ENCODE measurements around the gene ENTR1. TPM values are rescaled to one million over a fixed set of nuclear protein-coding genes. Genes with fewer than 3 reads are reported as not detected.

The ENTR1 gene
- total RNA-seq, 4 donors from 2014 or later, result 29.9 to 193 (median 50.2) TPM

- Histone ChIP-seq H3K27ac (no peak overlapping the region), H3K9me3 (no peaks in the 10 kb centered on the region), H3K4me3 (no peak overlapping the region), H3K4me1 (no peaks in the 10 kb centered on the region), H3K27me3 (no peaks in the 10 kb centered on the region), H3K36me3 (peaks cover 0 to 63% (median 0%) of the 10 kb centered on the region in 3 donors)
- TF ChIP-seq POLR2A (IDR thresholded peaks at IDR 0.05) (no peak), CTCF (IDR thresholded peaks at IDR 0.05) (no peak)
- no peak for DNase-seq
Measured at GRCh38 chr9:136379401-136379800, 31.0 kb downstream of the ENTR1 start.

GRCh38 chr9:136379003-136379287 lies 31.5 kb downstream of the ENTR1 start:
- H3K4me1 ChIP-seq, result no peaks in the 10 kb centered on the region
- H3K27me3 ChIP-seq, result no peaks in the 10 kb centered on the region
- H3K27ac ChIP-seq, result no peak overlapping the region
- H3K36me3 ChIP-seq, result peaks cover 0 to 59% (median 0%) of the 10 kb centered on the region in 3 donors
- H3K9me3 ChIP-seq, result no peaks in the 10 kb centered on the region
- no peak for DNase-seq
- TF ChIP-seq POLR2A (IDR thresholded peaks at IDR 0.05) (no peak), CTCF (IDR thresholded peaks at IDR 0.05) (no peak)
- no peak overlapping the region for H3K4me3 ChIP-seq

- no peak overlapping the region for H3K4me3 ChIP-seq
- H3K36me3 ChIP-seq, result peaks cover 0 to 53% (median 0%) of the 10 kb centered on the region in 3 donors
- no peaks in the 10 kb centered on the region for H3K4me1 ChIP-seq
- H3K27ac ChIP-seq, result no peak overlapping the region
- no peak for DNase-seq
- no peaks in the 10 kb centered on the region for H3K9me3 ChIP-seq
- TF ChIP-seq POLR2A (IDR thresholded peaks at IDR 0.05), result no peak
- no peak for TF ChIP-seq CTCF (IDR thresholded peaks at IDR 0.05)
- H3K27me3 ChIP-seq, result no peaks in the 10 kb centered on the region
Measured at GRCh38 chr9:136378170-136379002, 32.0 kb downstream of the ENTR1 start.

- Histone ChIP-seq H3K36me3 (peaks cover 0 to 46% (median 0%) of the 10 kb centered on the region in 3 donors), H3K9me3 (no peaks in the 10 kb centered on the region), H3K4me1 (peaks cover 0 to 4% (median 2%) of the 10 kb centered on the region in 4 donors), H3K27ac (no peak overlapping the region), H3K27me3 (no peaks in the 10 kb centered on the region), H3K4me3 (no peak overlapping the region)
- TF ChIP-seq CTCF (IDR thresholded peaks at IDR 0.05) (no peak), POLR2A (IDR thresholded peaks at IDR 0.05) (no peak)
- DNase-seq, result no peak
Measured at GRCh38 chr9:136377341-136378169, 32.9 kb downstream of the ENTR1 start.

GRCh38 chr9:136376457-136376856 lies 34.0 kb downstream of the ENTR1 start:
- Histone ChIP-seq H3K36me3 (peaks cover 0 to 36% (median 0%) of the 10 kb centered on the region in 3 donors), H3K4me1 (peaks cover 0 to 11% (median 4%) of the 10 kb centered on the region in 4 donors), H3K27me3 (no peaks in the 10 kb centered on the region), H3K9me3 (no peaks in the 10 kb centered on the region), H3K27ac (no peak overlapping the region), H3K4me3 (no peak overlapping the region)
- DNase-seq, result no peak
- TF ChIP-seq POLR2A (IDR thresholded peaks at IDR 0.05) (no peak), CTCF (IDR thresholded peaks at IDR 0.05) (no peak)
